Astrocyte of the cerebellum (primary cell): ENCODE measurements around the gene DPP6.
A peak's percentile ranks its signal among the peaks of the same experiment; 100 is the strongest.

Source experiments
- DNase-seq: peaks from one replicate; pipeline ENCODE4 v3.0.0-alpha.2; 2011; ENCODE audit warnings: low read depth
- H3K4me3 ChIP-seq: 2 replicates; pipeline ENCODE4 v1.5.1; 2011; ENCODE audit warnings: mild to moderate bottlenecking, low read depth, low read length, moderate library complexity
- in situ Hi-C: cut with HindIII; loops from 2 replicates; pipeline ENCODE4 v1.10.0; 2017; ENCODE audit warnings: low sequenced_read_pairs
- TF ChIP-seq, protein P1 (sequence below): IDR thresholded peaks from 2 replicates; pipeline ENCODE4 v1.5.1; 2012; ENCODE audit warnings: low read length, low read depth, moderate library complexity, mild to moderate bottlenecking; ENCODE audit errors: missing control alignments

Gene DPP6

DNA sequence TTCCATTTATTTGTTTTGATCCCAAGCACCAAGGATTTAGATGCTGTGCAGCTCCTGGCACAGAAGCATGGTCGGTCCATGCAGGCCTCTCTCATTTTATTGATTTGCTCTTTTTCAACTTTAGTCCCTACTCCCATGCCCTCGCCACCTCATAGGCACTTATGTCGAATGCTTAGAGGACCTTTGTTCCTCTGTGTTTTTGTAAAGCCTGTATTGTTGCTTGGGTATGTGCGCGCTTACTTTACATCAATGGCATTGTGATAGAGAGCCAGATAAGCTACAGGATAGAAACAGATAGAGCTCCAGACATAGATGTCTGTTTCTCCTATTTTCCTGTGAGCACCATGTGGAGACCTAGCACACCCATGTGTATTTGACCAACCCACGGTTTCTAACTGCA, 725.7 kb downstream of the DPP6 start:
- no peak for DNase-seq
- TF ChIP-seq, protein P1, sequence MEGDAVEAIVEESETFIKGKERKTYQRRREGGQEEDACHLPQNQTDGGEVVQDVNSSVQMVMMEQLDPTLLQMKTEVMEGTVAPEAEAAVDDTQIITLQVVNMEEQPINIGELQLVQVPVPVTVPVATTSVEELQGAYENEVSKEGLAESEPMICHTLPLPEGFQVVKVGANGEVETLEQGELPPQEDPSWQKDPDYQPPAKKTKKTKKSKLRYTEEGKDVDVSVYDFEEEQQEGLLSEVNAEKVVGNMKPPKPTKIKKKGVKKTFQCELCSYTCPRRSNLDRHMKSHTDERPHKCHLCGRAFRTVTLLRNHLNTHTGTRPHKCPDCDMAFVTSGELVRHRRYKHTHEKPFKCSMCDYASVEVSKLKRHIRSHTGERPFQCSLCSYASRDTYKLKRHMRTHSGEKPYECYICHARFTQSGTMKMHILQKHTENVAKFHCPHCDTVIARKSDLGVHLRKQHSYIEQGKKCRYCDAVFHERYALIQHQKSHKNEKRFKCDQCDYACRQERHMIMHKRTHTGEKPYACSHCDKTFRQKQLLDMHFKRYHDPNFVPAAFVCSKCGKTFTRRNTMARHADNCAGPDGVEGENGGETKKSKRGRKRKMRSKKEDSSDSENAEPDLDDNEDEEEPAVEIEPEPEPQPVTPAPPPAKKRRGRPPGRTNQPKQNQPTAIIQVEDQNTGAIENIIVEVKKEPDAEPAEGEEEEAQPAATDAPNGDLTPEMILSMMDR, result no peak
- in situ Hi-C loops, result no loop called here
- H3K4me3 ChIP-seq, result no peak overlapping the region

DNA sequence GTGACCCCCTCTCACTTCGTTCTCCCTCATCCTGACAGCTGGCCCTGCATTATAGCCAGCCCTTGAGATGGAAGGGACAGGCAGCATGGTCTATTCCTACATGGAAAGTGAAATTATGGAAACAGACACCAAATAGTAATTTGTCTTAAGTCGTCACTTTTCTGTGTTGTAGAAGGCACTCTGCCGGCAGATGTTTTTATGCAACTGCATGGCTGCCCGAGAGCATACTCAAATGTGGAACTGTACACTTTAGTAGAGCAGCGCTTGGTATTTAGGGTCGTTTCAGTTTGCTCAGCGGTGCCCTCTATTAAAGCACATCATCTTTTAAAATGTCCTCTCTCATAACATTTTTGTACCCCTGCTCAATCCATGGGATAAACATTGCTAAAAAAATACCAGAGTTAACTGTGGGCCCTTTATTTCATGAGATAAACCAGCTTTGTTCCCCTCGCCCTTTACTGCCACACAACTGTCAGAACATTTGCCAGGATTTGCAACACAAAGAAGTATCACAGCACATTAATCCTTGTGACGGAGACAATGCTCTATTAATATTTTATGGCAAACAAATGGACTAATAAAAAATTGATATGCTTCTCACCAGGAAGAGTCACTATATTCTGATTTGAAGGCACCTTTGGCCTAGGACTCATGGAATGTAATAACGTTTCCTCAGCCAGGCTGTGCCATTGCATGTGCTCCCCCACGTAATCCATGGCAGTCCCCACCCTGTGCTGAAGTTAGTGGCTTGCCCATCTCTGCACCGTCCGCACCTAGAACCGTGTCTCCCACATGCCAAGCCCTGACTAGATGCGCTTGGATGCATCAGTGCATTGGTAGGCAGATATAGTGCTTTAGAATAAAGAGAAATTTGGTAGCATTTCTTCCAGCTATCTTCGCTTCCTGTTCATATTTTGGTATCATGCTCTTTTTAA, 729.4 kb downstream of the DPP6 start:
- no peak overlapping the region for H3K4me3 ChIP-seq
- in situ Hi-C loops, result no loop called here
- DNase-seq, result no peak
- TF ChIP-seq, protein P1, result no peak

DNA sequence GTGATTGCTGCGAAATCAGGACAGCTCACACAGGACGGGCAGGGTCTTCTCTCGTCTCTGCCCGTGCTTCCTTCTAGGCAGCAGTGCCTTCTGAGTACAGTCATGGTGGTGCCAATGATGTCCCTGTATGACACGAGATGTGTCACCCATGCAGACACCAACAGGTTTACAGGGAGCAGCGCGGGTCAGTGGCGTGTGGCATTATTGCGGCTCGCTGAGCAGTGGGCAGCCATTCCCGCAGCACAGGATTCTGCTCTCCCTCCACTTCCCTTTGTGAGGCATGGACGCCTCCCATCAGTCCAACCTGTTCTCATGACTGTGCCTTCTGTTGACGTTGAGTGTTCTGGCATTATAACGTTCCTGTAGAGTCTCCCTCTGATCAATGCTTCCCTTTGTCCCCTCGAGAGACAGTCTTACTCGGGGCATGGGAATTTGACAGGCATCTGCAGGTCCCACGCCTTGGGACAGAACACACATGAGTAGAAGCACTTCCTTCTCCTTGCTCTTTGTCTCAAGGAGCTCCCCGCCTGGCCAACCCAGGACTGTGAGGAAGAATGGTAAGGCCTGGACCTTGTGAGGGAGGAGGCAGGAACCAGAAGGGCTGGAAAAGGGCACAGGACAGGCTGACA, 731.2 kb downstream of the DPP6 start:
- TF ChIP-seq, protein P1, result no peak

DNA sequence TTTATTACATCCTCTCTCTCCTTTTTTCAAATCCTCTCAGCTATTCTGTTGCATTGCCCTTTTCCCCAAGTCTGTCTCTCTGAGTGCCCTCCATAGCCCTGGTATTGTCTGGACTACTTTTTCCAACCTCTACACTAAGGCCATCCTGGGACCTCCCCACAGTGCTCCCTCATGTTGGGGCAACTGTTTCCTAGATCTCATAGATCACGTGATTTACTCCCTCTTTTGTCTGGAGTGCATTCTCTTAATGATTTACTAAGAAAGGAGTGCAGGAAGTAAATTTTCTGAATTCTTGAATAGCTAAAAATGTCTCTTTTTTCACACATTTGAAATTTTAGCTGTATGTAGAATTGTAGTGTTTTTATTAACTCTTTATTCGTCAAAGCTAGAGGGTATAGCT, 733.7 kb downstream of the DPP6 start:
- DNase-seq, result no peak
- TF ChIP-seq, protein P1, result no peak
- in situ Hi-C loops, result no loop called here
- no peak overlapping the region for H3K4me3 ChIP-seq

More for the DNA sequence above, 731.2 kb downstream of the DPP6 start:
- DNase-seq, result no peak
- H3K4me3 ChIP-seq, result no peak overlapping the region
- in situ Hi-C loops, result no loop called here

DNA sequence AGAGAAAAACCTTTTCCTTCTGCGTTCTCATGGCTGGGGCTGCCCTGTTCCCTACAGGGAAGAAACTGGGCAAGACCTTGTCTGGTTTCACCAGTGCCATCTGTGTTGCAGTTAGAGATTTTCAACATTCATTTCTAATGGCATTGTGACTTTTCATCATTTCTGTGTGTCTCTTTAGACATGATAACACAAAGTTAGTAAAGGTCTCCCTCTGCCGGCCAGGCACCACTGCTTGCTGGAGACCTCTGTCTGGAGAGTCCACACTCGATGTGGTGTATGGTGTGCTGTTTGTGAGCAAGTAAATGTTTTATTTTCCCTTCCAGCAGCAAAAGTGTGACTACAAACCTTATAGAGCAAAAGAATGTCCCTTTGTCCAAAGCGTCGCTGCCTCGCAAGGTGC, 737.2 kb downstream of the DPP6 start:
- no peak for DNase-seq
- H3K4me3 ChIP-seq, result no peak overlapping the region
- TF ChIP-seq, protein P1, result peak; percentile 10
- in situ Hi-C loops, result no loop called here

DNA sequence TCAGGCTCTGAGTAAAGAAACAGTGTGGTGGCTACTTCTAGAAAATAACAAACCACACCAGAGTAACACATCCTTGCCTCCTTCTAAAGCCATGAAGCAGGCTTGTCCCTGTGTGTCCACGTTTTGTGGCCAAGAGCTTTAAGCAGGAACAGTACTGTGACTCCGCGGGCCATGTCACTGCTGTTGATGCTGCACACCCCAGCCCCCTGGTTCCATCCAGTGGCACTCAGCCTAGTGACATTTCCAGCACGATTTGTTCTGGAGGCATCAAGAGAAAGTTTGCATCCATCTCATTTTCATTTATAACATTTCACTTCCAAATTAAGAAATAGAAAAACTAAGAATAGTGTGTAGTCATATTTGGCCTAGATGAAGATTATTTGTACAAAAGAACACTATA, 739.4 kb downstream of the DPP6 start:
- TF ChIP-seq, protein P1, result no peak
- H3K4me3 ChIP-seq, result no peak overlapping the region
- in situ Hi-C loops, result no loop called here
- DNase-seq, result no peak
